Immature natural killer cell (primary cell): Measurements from ENCODE around the gene FAM120A. TPM values are rescaled to one million over a fixed set of nuclear protein-coding genes. Genes with fewer than 3 reads are reported as not detected.

Source experiments
- DNase-seq, 3 donors: peaks; one replicate each; pipeline ENCODE4 v3.0.0; 2022; ENCODE audit warnings: mixed read lengths in 1 of 3
- H3K27ac Mint-ChIP-seq, 6 donors: one replicate each; pipeline ENCODE4 v1.8.0; 2020; ENCODE audit warnings: mixed read lengths in 6 of 6, mild to moderate bottlenecking in 5 of 6, inconsistent platforms in 4 of 6, moderate library complexity in 3 of 6
- H3K27me3 Mint-ChIP-seq, 3 donors: one replicate each; pipeline ENCODE4 v1.8.0; 2020 to 2021; ENCODE audit warnings: low read depth in 3 of 3, mild to moderate bottlenecking in 3 of 3, mixed read lengths in 3 of 3, moderate library complexity in 3 of 3, inconsistent platforms in 1 of 3
- H3K36me3 Mint-ChIP-seq, 3 donors: one replicate each; pipeline ENCODE4 v1.8.0; 2020; ENCODE audit warnings: mixed read lengths in 3 of 3, inconsistent platforms in 2 of 3, mild to moderate bottlenecking in 2 of 3
- H3K4me1 Mint-ChIP-seq, 2 donors: one replicate each; pipeline ENCODE4 v1.8.0; 2020; ENCODE audit warnings: inconsistent platforms in 2 of 2, mild to moderate bottlenecking in 2 of 2, mixed read lengths in 2 of 2, moderate library complexity in 1 of 2
- H3K4me3 Mint-ChIP-seq, 5 donors: one replicate each; pipeline ENCODE4 v1.8.0; 2020; ENCODE audit warnings: mild to moderate bottlenecking in 5 of 5, mixed read lengths in 5 of 5, inconsistent platforms in 3 of 5, moderate library complexity in 3 of 5
- H3K9me3 Mint-ChIP-seq, 6 donors: one replicate each; pipeline ENCODE4 v1.8.0; 2020; ENCODE audit warnings: mild to moderate bottlenecking in 6 of 6, mixed read lengths in 6 of 6, inconsistent platforms in 4 of 6, moderate library complexity in 3 of 6
- polyA plus RNA-seq, 3 donors: library from polyadenylated mRNA; unstranded; fragments of 300-500 nt; fragmentation: Illumina TruSeq; gene quantifications; one replicate each; pipeline ENCODE4 v1.2.3, GENCODE V29; 2021

The FAM120A gene
- 10 to 100 TPM in 1 of 3 donors, 1 to 10 TPM in 2; 6.2 to 16.0 (median 6.9) TPM for polyA plus RNA-seq

- peak within 1 kb of the TSS; percentile 89 to 97 (median 93) for H3K4me3 Mint-ChIP-seq
- DNase-seq: peak; percentile 68 to 76 (median 75)
- peaks cover 45 to 74% of the 10 kb centered on the region in 2 donors for H3K4me1 Mint-ChIP-seq
- H3K27ac Mint-ChIP-seq: peak within 1 kb of the TSS; percentile 91 to 100 (median 96)
- H3K36me3 Mint-ChIP-seq: peaks cover 0 to 19% (median 5%) of the 10 kb centered on the region in 3 donors
- peaks cover 3 to 15% (median 11%) of the 10 kb centered on the region in 3 donors for H3K27me3 Mint-ChIP-seq
- H3K9me3 Mint-ChIP-seq: no peaks in the 10 kb centered on the region
Measured at GRCh38 chr9:93450945-93451815, at the start of gene FAM120A. Gene FAM120A, plus strand, starts transcription at chr9:93451685. Its CDS starts 231 bp downstream, at chr9:93451916.

GRCh38 chr9:93406371-93406770 lies 45.1 kb upstream of the FAM120A start:
- no peaks in the 10 kb centered on the region for H3K36me3 Mint-ChIP-seq
- no peak overlapping the region for H3K4me3 Mint-ChIP-seq
- no peaks in the 10 kb centered on the region for H3K9me3 Mint-ChIP-seq
- DNase-seq: no peak
- peaks cover 4 to 17% (median 5%) of the 10 kb centered on the region in 3 donors for H3K27me3 Mint-ChIP-seq
- no peak overlapping the region for H3K27ac Mint-ChIP-seq
- no peaks in the 10 kb centered on the region for H3K4me1 Mint-ChIP-seq

GRCh38 chr9:93413530-93413929 lies 38.0 kb upstream of the FAM120A start:
- Mint-ChIP-seq H3K27me3 (peaks cover 3 to 18% (median 7%) of the 10 kb centered on the region in 3 donors), H3K4me1 (no peaks in the 10 kb centered on the region), H3K9me3 (peaks cover 0 to 9% (median 8%) of the 10 kb centered on the region in 6 donors), H3K36me3 (peaks cover 0 to 6% (median 5%) of the 10 kb centered on the region in 3 donors), H3K27ac (no peak overlapping the region), H3K4me3 (no peak overlapping the region)
- no peak for DNase-seq

GRCh38 chr9:93415176-93415690 lies 36.3 kb upstream of the FAM120A start:
- peaks cover 6 to 13% (median 12%) of the 10 kb centered on the region in 3 donors for H3K36me3 Mint-ChIP-seq
- H3K4me1 Mint-ChIP-seq: no peaks in the 10 kb centered on the region
- no peak overlapping the region for H3K4me3 Mint-ChIP-seq
- no peak overlapping the region for H3K27ac Mint-ChIP-seq
- H3K9me3 Mint-ChIP-seq: peaks cover 9 to 22% (median 18%) of the 10 kb centered on the region in 6 donors
- DNase-seq: no peak
- peaks cover 6 to 15% (median 12%) of the 10 kb centered on the region in 3 donors for H3K27me3 Mint-ChIP-seq

- no peak overlapping the region for H3K27ac Mint-ChIP-seq
- DNase-seq: no peak
- peaks cover 6 to 13% (median 12%) of the 10 kb centered on the region in 3 donors for H3K36me3 Mint-ChIP-seq
- H3K27me3 Mint-ChIP-seq: peaks cover 6 to 16% (median 12%) of the 10 kb centered on the region in 3 donors
- no peak overlapping the region for H3K4me3 Mint-ChIP-seq
- peaks cover 11 to 29% (median 18%) of the 10 kb centered on the region in 6 donors for H3K9me3 Mint-ChIP-seq
- no peaks in the 10 kb centered on the region for H3K4me1 Mint-ChIP-seq
Measured at GRCh38 chr9:93416530-93417235, 34.8 kb upstream of the FAM120A start.

- Mint-ChIP-seq H3K9me3 (peaks cover 11 to 29% (median 18%) of the 10 kb centered on the region in 6 donors), H3K4me3 (no peak overlapping the region), H3K4me1 (no peaks in the 10 kb centered on the region), H3K27ac (no peak overlapping the region), H3K36me3 (peaks cover 6 to 13% (median 12%) of the 10 kb centered on the region in 3 donors), H3K27me3 (peaks cover 7 to 15% (median 12%) of the 10 kb centered on the region in 3 donors)
- DNase-seq: no peak
Measured at GRCh38 chr9:93417538-93417937, 33.9 kb upstream of the FAM120A start.

GRCh38 chr9:93419023-93419422 lies 32.5 kb upstream of the FAM120A start:
- H3K4me1 Mint-ChIP-seq: no peaks in the 10 kb centered on the region
- no peak for DNase-seq
- peaks cover 8 to 18% (median 11%) of the 10 kb centered on the region in 3 donors for H3K27me3 Mint-ChIP-seq
- peaks cover 11 to 29% (median 18%) of the 10 kb centered on the region in 6 donors for H3K9me3 Mint-ChIP-seq
- H3K4me3 Mint-ChIP-seq: peak overlapping the region in 1 of 5 donors; percentile 59
- no peak overlapping the region for H3K27ac Mint-ChIP-seq
- H3K36me3 Mint-ChIP-seq: peaks cover 6 to 13% (median 12%) of the 10 kb centered on the region in 3 donors

GRCh38 chr9:93422977-93423616 lies 28.4 kb upstream of the FAM120A start:
- no peak for DNase-seq
- H3K4me1 Mint-ChIP-seq: no peaks in the 10 kb centered on the region
- H3K27me3 Mint-ChIP-seq: peaks cover 5 to 20% (median 14%) of the 10 kb centered on the region in 3 donors
- H3K4me3 Mint-ChIP-seq: no peak overlapping the region
- peaks cover 6 to 7% (median 7%) of the 10 kb centered on the region in 3 donors for H3K36me3 Mint-ChIP-seq
- no peak overlapping the region for H3K27ac Mint-ChIP-seq
- H3K9me3 Mint-ChIP-seq: peaks cover 5 to 21% (median 12%) of the 10 kb centered on the region in 6 donors

GRCh38 chr9:93427655-93428379 lies 23.7 kb upstream of the FAM120A start:
- Mint-ChIP-seq H3K36me3 (no peaks in the 10 kb centered on the region), H3K4me1 (no peaks in the 10 kb centered on the region), H3K4me3 (no peak overlapping the region), H3K9me3 (no peaks in the 10 kb centered on the region), H3K27ac (no peak overlapping the region), H3K27me3 (peaks cover 4 to 10% (median 9%) of the 10 kb centered on the region in 3 donors)
- DNase-seq: no peak

GRCh38 chr9:93431539-93432105 lies 19.9 kb upstream of the FAM120A start:
- no peak overlapping the region for H3K27ac Mint-ChIP-seq
- H3K36me3 Mint-ChIP-seq: peaks cover 0 to 5% (median 0%) of the 10 kb centered on the region in 3 donors

GRCh38 chr9:93432964-93433363 lies 18.5 kb upstream of the FAM120A start:
- Mint-ChIP-seq H3K27ac (no peak overlapping the region), H3K9me3 (no peaks in the 10 kb centered on the region), H3K4me1 (no peaks in the 10 kb centered on the region), H3K27me3 (peaks cover 0 to 6% (median 4%) of the 10 kb centered on the region in 3 donors), H3K4me3 (no peak overlapping the region), H3K36me3 (peaks cover 1 to 11% (median 2%) of the 10 kb centered on the region in 3 donors)
- DNase-seq: no peak

More at GRCh38 chr9:93431539-93432105, 19.9 kb upstream of the FAM120A start:
- DNase-seq: no peak
- H3K4me3 Mint-ChIP-seq: no peak overlapping the region
- no peaks in the 10 kb centered on the region for H3K9me3 Mint-ChIP-seq
- H3K27me3 Mint-ChIP-seq: peaks cover 2 to 5% (median 4%) of the 10 kb centered on the region in 3 donors
- no peaks in the 10 kb centered on the region for H3K4me1 Mint-ChIP-seq

GRCh38 chr9:93434056-93434455 lies 17.4 kb upstream of the FAM120A start:
- no peak overlapping the region for H3K27ac Mint-ChIP-seq
- no peaks in the 10 kb centered on the region for H3K4me1 Mint-ChIP-seq
- peaks cover 4 to 13% (median 4%) of the 10 kb centered on the region in 3 donors for H3K36me3 Mint-ChIP-seq
- peaks cover 1 to 4% (median 2%) of the 10 kb centered on the region in 3 donors for H3K27me3 Mint-ChIP-seq
- DNase-seq: no peak
- H3K4me3 Mint-ChIP-seq: no peak overlapping the region
- no peaks in the 10 kb centered on the region for H3K9me3 Mint-ChIP-seq
